Gastrocnemius medialis (tissue), 4 donors: ENCODE measurements around the gene TRAIP. TPM values are rescaled to one million over a fixed set of nuclear protein-coding genes. Genes with fewer than 3 reads are reported as not detected.

ENCODE experiments used
- ATAC-seq, 2 donors: fragments of 150-250 bp; one replicate each; pipeline ENCODE4 v1.9.1; 2016
- DNase-seq, 2 donors: peaks; one replicate each; pipeline ENCODE4 v3.0.0-alpha.2; 2019
- H3K27ac ChIP-seq, 4 donors: fragments of 200-600 bp; sonication (generic); 1 replicate in 1 of 4; 2 replicates in 3 of 4; pipeline ENCODE4 v1.5.1; 2016 to 2018; ENCODE audit warnings: mild to moderate bottlenecking in 2 of 4, moderate library complexity in 1 of 4
- H3K27me3 ChIP-seq, 3 donors: fragments of 200-600 bp; sonication (generic) in 2 of 3; 1 replicate in 1 of 3; 2 replicates in 2 of 3; pipeline versions ENCODE4 v1.5.1 to v1.6.0; 2016 to 2019; ENCODE audit warnings: mild to moderate bottlenecking in 1 of 3, moderate library complexity in 1 of 3
- H3K36me3 ChIP-seq, 2 donors: fragments of 200-600 bp; sonication (generic) in 1 of 2; one replicate each; pipeline ENCODE4 v1.5.1; 2017 to 2018
- H3K4me1 ChIP-seq, 2 donors: fragments of 200-600 bp; sonication (generic) in 1 of 2; one replicate each; pipeline ENCODE4 v1.5.1; 2016 to 2017; ENCODE audit warnings: mild to moderate bottlenecking in 2 of 2
- H3K4me3 ChIP-seq, 4 donors: fragments of 200-600 bp; sonication (generic) in 3 of 4; 1 replicate in 1 of 4; 2 replicates in 3 of 4; pipeline ENCODE4 v1.5.1; 2016 to 2019; ENCODE audit warnings: mild to moderate bottlenecking in 2 of 4
- H3K9me3 ChIP-seq, 3 donors: fragments of 200-600 bp; sonication (generic) in 2 of 3; 1 replicate in 1 of 3; 2 replicates in 2 of 3; pipeline ENCODE4 v1.5.1; 2016 to 2019
- CTCF ChIP-seq, 5 experiments: fragments of 450-650 bp in 3 of 5; fragments of 200-600 bp in 2 of 5; sonication (generic) in 2 of 5; IDR thresholded peaks in 4 of 5; conservative IDR thresholded peaks in 1 of 5; 1 replicate in 4 of 5; 2 replicates in 1 of 5; pipeline ENCODE4 v1.5.1; 2016 to 2019; ENCODE audit warnings: antibody characterized with exemption in 5 of 5, mild to moderate bottlenecking in 3 of 5, moderate library complexity in 3 of 5
- POLR2A ChIP-seq, 2 donors: fragments of 450-650 bp; IDR thresholded peaks; one replicate each; pipeline ENCODE4 v1.6.1; 2017; ENCODE audit warnings: antibody characterized with exemption in 2 of 2, mild to moderate bottlenecking in 2 of 2, moderate library complexity in 2 of 2
- in situ Hi-C, 4 donors: fragments of 200-750 bp; cut with MboI; loops; one replicate each; pipeline versions ENCODE4 v1.15.0 to v1.8.0; 2017; ENCODE audit warnings: low sequenced_read_pairs in 4 of 4
- intact Hi-C: fragments of 100-400 bp; cut with DNase I; formaldehyde crosslinking; loops from one replicate; pipeline ENCODE4 v1.15.1; 2023; ENCODE audit warnings: low total_unique reads
- total RNA-seq, 4 donors: library from RNA; depleted of rRNA; stranded (reverse); fragments of >200 nt; gene quantifications; one replicate each; pipeline versions ENCODE4 v1.1.0 to v1.2.3, GENCODE V29; 2016

The TRAIP gene
- total RNA-seq, 4 donors from 2014 or later = 0.36 to 4.2 (median 1.1) TPM

GRCh38 chr3:49805897-49806701 lies 50.3 kb downstream of the TRAIP start:
- in situ Hi-C loops (loop anchor here in 1 of 4 donors (5.0 kb wide), 1 partner anchor 36 kb away; no protein-coding TSS in a partner anchor), intact Hi-C loops (loop anchor here (1.0 kb wide), 1 partner anchor 20 kb away; the partner anchor contains the start of gene IP6K1)
- H3K4me3 ChIP-seq = peak overlapping the region in 3 of 4 donors; percentile 10 to 34 (median 27)
- DNase-seq = no peak
- no peaks in the 10 kb centered on the region for H3K9me3 ChIP-seq
- no peak for ATAC-seq
- H3K4me1 ChIP-seq = peaks cover 40 to 45% of the 10 kb centered on the region in 2 donors
- no peaks in the 10 kb centered on the region for H3K27me3 ChIP-seq
- peak overlapping the region; percentile 89 to 97 (median 93) for H3K27ac ChIP-seq
- H3K36me3 ChIP-seq = no peaks in the 10 kb centered on the region
- TF ChIP-seq CTCF (IDR thresholded peaks at IDR 0.05 in 4 of 5, conservative IDR thresholded peaks at IDR 0.05 in 1 of 5) = no peak
- TF ChIP-seq POLR2A (IDR thresholded peaks at IDR 0.05) = no peak

- Histone ChIP-seq H3K4me1 (peaks cover 40 to 45% of the 10 kb centered on the region in 2 donors), H3K36me3 (no peaks in the 10 kb centered on the region), H3K27me3 (no peaks in the 10 kb centered on the region), H3K9me3 (no peaks in the 10 kb centered on the region), H3K27ac (peak overlapping the region; percentile 89 to 97 (median 93)), H3K4me3 (peak overlapping the region in 3 of 4 donors; percentile 27 to 89 (median 83))
- DNase-seq (peak; percentile 87 to 98), ATAC-seq (peak; percentile 80 to 81)
- in situ Hi-C loops = loop anchor here in 1 of 4 donors (5.0 kb wide), 1 partner anchor 37 kb away; no protein-coding TSS in a partner anchor
- TF ChIP-seq POLR2A (IDR thresholded peaks at IDR 0.05) (peak; percentile 2 to 13), CTCF (IDR thresholded peaks at IDR 0.05 in 4 of 5, conservative IDR thresholded peaks at IDR 0.05 in 1 of 5) (no peak)
- intact Hi-C loops = loop anchor here (1.0 kb wide), 1 partner anchor 19 kb away; the partner anchor contains the start of gene IP6K1
These were observed 51.0 kb downstream of the TRAIP start for GRCh38 chr3:49805367-49805782.

GRCh38 chr3:49804141-49805041 lies 52.0 kb downstream of the TRAIP start:
- Histone ChIP-seq H3K4me3 (peak overlapping the region; percentile 83 to 99 (median 88)), H3K4me1 (peaks cover 40 to 45% of the 10 kb centered on the region in 2 donors), H3K27me3 (no peaks in the 10 kb centered on the region), H3K36me3 (no peaks in the 10 kb centered on the region), H3K9me3 (no peaks in the 10 kb centered on the region), H3K27ac (peak overlapping the region; percentile 89 to 97 (median 93))
- ATAC-seq (no peak), DNase-seq (no peak)
- in situ Hi-C loops = loop anchor here in 2 of 4 donors (5.0 kb wide), 1 partner anchor 38 kb away; no protein-coding TSS in a partner anchor
- intact Hi-C loops = loop anchor here (1.0 to 5.0 kb wide), 2 partner anchors 18 to 98 kb away; partner anchors contain the start of genes IP6K1 and MST1R
- TF ChIP-seq CTCF (IDR thresholded peaks at IDR 0.05 in 4 of 5, conservative IDR thresholded peaks at IDR 0.05 in 1 of 5) (no peak), POLR2A (IDR thresholded peaks at IDR 0.05) (no peak)

- Histone ChIP-seq H3K4me1 (peaks cover 40 to 45% of the 10 kb centered on the region in 2 donors), H3K27me3 (no peaks in the 10 kb centered on the region), H3K27ac (peak overlapping the region; percentile 89 to 97 (median 93)), H3K36me3 (no peaks in the 10 kb centered on the region), H3K9me3 (no peaks in the 10 kb centered on the region), H3K4me3 (peak overlapping the region; percentile 83 to 99 (median 88))
- in situ Hi-C loops = loop anchor here in 1 of 4 donors (5.0 kb wide), 1 partner anchor 39 kb away; no protein-coding TSS in a partner anchor
- intact Hi-C loops = loop anchor here (2.0 to 5.0 kb wide), 2 partner anchors 81 to 99 kb away; partner anchors contain the start of genes GMPPB and MST1R
- DNase-seq = peak in 1 of 2 donors; percentile 28
- TF ChIP-seq POLR2A (IDR thresholded peaks at IDR 0.05) = no peak
- TF ChIP-seq CTCF (IDR thresholded peaks at IDR 0.05 in 4 of 5, conservative IDR thresholded peaks at IDR 0.05 in 1 of 5) = peak in 1 of 5 experiments; percentile 14
- ATAC-seq = peak; percentile 15 to 18
These were observed 52.8 kb downstream of the TRAIP start for GRCh38 chr3:49803465-49804140.
